ENCODE results near the gene UBR2.

UBR2 gene

DNA sequence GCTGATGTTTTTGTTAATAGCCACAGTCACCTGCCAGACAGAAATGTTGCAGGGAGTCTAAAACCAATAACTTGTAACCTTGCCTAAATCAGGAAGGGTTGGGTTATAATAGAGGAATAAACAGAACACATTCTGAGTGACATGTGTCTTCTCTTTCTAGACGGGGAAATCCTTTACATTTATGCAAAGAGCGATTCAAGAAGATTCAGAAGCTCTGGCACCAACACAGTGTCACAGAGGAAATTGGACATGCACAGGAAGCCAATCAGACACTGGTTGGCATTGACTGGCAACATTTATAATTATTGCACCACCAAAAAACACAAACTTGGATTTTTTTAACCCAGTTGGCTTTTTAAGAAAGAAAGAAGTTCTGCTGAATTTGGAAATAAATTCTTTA, 127.0 kb downstream of the UBR2 start:
- Histone ChIP-seq H3K4me3 (ENCODE audit: low read length) (no peak overlapping the region), H4K20me1 (ENCODE audit: insufficient read depth, low read length) (no peaks in the 10 kb centered on the region), H3K9ac (ENCODE audit: low read length) (no peak overlapping the region), H3K9me3 (ENCODE audit: insufficient read depth, low read length) (no peaks in the 10 kb centered on the region), H3K4me2 (ENCODE audit: low read length) (no peak overlapping the region), H3K79me2 (ENCODE audit: low read length) (no peaks in the 10 kb centered on the region), H3K27ac (ENCODE audit: low read length) (no peak overlapping the region), H2AFZ (ENCODE audit: low read depth, low read length) (no peak overlapping the region), H3K4me1 (ENCODE audit: low read length) (no peaks in the 10 kb centered on the region), H3K36me3 (replicated peaks; ENCODE audit: low read depth, low read length) (peaks cover 58% of the 10 kb centered on the region), H3K27me3 (ENCODE audit: low read depth, low read length) (no peaks in the 10 kb centered on the region)
- no peak for TF ChIP-seq EZH2phosphoT487 (IDR thresholded peaks at IDR 0.05; ENCODE audit: low read depth)
- TF ChIP-seq, protein P1, sequence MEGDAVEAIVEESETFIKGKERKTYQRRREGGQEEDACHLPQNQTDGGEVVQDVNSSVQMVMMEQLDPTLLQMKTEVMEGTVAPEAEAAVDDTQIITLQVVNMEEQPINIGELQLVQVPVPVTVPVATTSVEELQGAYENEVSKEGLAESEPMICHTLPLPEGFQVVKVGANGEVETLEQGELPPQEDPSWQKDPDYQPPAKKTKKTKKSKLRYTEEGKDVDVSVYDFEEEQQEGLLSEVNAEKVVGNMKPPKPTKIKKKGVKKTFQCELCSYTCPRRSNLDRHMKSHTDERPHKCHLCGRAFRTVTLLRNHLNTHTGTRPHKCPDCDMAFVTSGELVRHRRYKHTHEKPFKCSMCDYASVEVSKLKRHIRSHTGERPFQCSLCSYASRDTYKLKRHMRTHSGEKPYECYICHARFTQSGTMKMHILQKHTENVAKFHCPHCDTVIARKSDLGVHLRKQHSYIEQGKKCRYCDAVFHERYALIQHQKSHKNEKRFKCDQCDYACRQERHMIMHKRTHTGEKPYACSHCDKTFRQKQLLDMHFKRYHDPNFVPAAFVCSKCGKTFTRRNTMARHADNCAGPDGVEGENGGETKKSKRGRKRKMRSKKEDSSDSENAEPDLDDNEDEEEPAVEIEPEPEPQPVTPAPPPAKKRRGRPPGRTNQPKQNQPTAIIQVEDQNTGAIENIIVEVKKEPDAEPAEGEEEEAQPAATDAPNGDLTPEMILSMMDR (IDR thresholded peaks at IDR 0.05; ENCODE audit: low read depth, low read length): no peak

DNA sequence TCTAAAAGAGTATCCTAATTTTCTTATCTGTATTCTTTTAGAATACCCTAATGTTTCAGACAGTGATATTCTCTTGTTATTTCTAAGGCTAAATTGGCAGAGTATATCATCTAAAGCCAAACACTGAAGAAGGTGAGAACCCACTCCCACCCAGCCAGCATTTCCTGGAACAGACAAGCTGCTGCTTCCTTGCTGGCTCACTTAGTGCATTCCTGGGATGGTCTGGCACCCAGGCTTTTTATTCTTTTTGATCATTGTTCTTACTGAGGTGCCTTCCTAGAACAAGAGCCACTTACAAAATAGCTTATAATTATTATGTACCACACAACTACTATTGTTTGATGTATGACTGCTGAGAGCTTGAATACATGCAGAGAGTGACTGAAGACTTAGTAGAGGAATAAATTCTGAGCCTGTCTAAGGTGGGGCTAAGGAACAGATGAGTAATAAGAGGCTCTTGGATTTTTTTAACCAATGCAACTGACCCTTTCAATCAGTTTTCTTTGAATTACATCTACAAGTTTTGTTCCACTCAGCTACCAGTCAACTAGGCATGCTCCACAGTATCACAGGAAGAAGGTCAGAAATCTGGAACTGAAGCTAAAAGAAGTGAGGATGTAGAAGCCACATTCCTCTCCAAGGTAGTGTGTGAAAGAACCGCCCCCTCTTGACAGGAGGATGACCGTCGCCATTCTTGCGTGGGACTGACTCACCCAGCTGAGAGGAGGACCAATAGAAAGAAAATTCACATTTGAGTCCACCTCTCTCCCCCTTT, 128.5 kb downstream of the UBR2 start:
- H3K79me2 ChIP-seq (ENCODE audit: low read length): no peaks in the 10 kb centered on the region
- no peaks in the 10 kb centered on the region for H3K4me1 ChIP-seq (ENCODE audit: low read length)
- no peak overlapping the region for H2AFZ ChIP-seq (ENCODE audit: low read depth, low read length)
- no peak overlapping the region for H3K4me2 ChIP-seq (ENCODE audit: low read length)
- TF ChIP-seq, protein P1 (IDR thresholded peaks at IDR 0.05; ENCODE audit: low read depth, low read length): no peak
- TF ChIP-seq EZH2phosphoT487 (IDR thresholded peaks at IDR 0.05; ENCODE audit: low read depth): no peak
- H3K27ac ChIP-seq (ENCODE audit: low read length): no peak overlapping the region
- no peak overlapping the region for H3K9ac ChIP-seq (ENCODE audit: low read length)
- H3K36me3 ChIP-seq (replicated peaks; ENCODE audit: low read depth, low read length): peaks cover 57% of the 10 kb centered on the region
- H3K4me3 ChIP-seq (ENCODE audit: low read length): no peak overlapping the region
- H3K27me3 ChIP-seq (ENCODE audit: low read depth, low read length): no peaks in the 10 kb centered on the region
- no peaks in the 10 kb centered on the region for H3K9me3 ChIP-seq (ENCODE audit: insufficient read depth, low read length)
- H4K20me1 ChIP-seq (ENCODE audit: insufficient read depth, low read length): no peaks in the 10 kb centered on the region

DNA sequence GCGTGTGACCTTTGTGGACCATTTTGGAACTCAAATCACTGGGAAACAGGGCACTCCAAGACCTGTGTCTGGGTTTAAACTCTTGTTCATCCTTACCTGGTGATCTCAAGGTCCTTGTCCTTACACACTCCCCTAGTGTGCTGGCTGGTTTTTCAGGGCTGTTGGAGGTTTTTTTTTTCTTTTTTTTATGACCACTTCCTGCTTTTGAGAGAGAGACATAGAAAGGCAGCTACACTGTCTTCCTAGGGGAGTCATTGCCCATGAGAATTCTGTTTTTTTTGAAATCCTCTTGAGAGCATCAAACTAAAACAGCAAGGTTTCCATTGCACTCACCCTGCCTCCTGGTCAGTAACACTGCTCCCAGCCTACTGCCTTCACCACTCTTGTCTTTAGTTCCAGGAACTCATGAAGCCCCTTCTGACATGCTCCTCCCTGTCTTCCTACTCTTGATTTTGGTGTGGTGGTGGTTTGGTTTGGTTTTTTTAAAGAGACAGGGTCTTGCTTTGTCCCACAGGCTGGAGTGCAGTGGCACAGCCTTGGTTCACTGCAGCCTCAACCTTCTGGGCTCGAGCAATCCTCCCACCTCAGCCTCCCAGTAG, 130.0 kb downstream of the UBR2 start:
- Histone ChIP-seq H3K36me3 (replicated peaks; ENCODE audit: low read depth, low read length) (peaks cover 44% of the 10 kb centered on the region), H3K79me2 (ENCODE audit: low read length) (no peaks in the 10 kb centered on the region), H3K4me1 (ENCODE audit: low read length) (no peaks in the 10 kb centered on the region), H3K27me3 (ENCODE audit: low read depth, low read length) (no peaks in the 10 kb centered on the region), H3K4me3 (ENCODE audit: low read length) (no peak overlapping the region), H3K9ac (ENCODE audit: low read length) (no peak overlapping the region), H3K27ac (ENCODE audit: low read length) (no peak overlapping the region), H2AFZ (ENCODE audit: low read depth, low read length) (no peak overlapping the region), H3K9me3 (ENCODE audit: insufficient read depth, low read length) (no peaks in the 10 kb centered on the region), H3K4me2 (ENCODE audit: low read length) (no peak overlapping the region), H4K20me1 (ENCODE audit: insufficient read depth, low read length) (no peaks in the 10 kb centered on the region)
- TF ChIP-seq EZH2phosphoT487 (IDR thresholded peaks at IDR 0.05; ENCODE audit: low read depth): no peak
- TF ChIP-seq, protein P1 (IDR thresholded peaks at IDR 0.05; ENCODE audit: low read depth, low read length): no peak

DNA sequence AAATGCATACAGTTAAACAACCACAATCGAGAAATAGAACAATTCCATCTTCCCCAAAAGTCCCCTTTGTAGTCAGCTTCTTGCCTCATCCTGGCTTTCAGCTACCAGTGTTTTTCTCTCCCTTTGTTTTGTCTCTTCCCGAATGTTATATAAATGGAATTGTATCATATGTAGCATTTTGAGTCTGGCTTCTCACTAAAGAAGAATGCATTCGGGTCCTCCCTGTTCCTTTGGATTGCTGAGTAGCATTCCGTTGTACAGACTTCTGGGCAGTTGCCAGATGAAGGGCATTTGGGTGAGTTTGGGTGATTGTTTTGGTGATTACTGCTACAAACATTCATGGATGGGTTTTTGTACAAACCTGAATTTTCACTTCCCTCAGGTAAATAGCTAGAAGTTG, 130.8 kb downstream of the UBR2 start:
- Histone ChIP-seq H3K36me3 (replicated peaks; ENCODE audit: low read depth, low read length) (peaks cover 38% of the 10 kb centered on the region), H3K27me3 (ENCODE audit: low read depth, low read length) (no peaks in the 10 kb centered on the region), H3K9me3 (ENCODE audit: insufficient read depth, low read length) (no peaks in the 10 kb centered on the region), H3K27ac (ENCODE audit: low read length) (no peak overlapping the region), H3K4me3 (ENCODE audit: low read length) (no peak overlapping the region), H3K4me2 (ENCODE audit: low read length) (no peak overlapping the region), H2AFZ (ENCODE audit: low read depth, low read length) (no peak overlapping the region), H4K20me1 (ENCODE audit: insufficient read depth, low read length) (no peaks in the 10 kb centered on the region), H3K4me1 (ENCODE audit: low read length) (no peaks in the 10 kb centered on the region), H3K9ac (ENCODE audit: low read length) (no peak overlapping the region), H3K79me2 (ENCODE audit: low read length) (no peaks in the 10 kb centered on the region)
- TF ChIP-seq, protein P1 (IDR thresholded peaks at IDR 0.05; ENCODE audit: low read depth, low read length): no peak
- TF ChIP-seq EZH2phosphoT487 (IDR thresholded peaks at IDR 0.05; ENCODE audit: low read depth): no peak

All from OCI-LY3 (cell line).